Ectodermal cell (in vitro differentiated cells): ENCODE data around the gene CHD5.

Experiments used
- H3K27ac ChIP-seq: 2 replicates; pipeline ENCODE4 v1.7.0; 2013; ENCODE audit warnings: mild to moderate bottlenecking, low read depth, low read length; ENCODE audit not compliant: insufficient read depth, poor library complexity, severe bottlenecking
- H3K27me3 ChIP-seq: 2 replicates; pipeline ENCODE4 v1.7.0; 2013; ENCODE audit warnings: mild to moderate bottlenecking, low read length; ENCODE audit not compliant: insufficient read depth, control insufficient read depth, poor library complexity, severe bottlenecking
- H3K36me3 ChIP-seq: one replicate; pipeline ENCODE4 v1.7.0; 2013; ENCODE audit warnings: low read length; ENCODE audit not compliant: control insufficient read depth, insufficient read depth
- H3K4me1 ChIP-seq: one replicate; pipeline ENCODE4 v1.7.0; 2013; ENCODE audit warnings: low read length; ENCODE audit not compliant: control insufficient read depth, insufficient read depth
- H3K4me3 ChIP-seq: 2 replicates; pipeline ENCODE4 v1.7.0; 2013; ENCODE audit warnings: low read depth, low read length, control low read depth; ENCODE audit not compliant: insufficient read depth
- H3K9me3 ChIP-seq: 2 replicates; pipeline ENCODE4 v1.7.0; 2013; ENCODE audit warnings: mild to moderate bottlenecking, low read length, moderate library complexity; ENCODE audit not compliant: control insufficient read depth
- WGBS, 2 experiments: methylation state at CpG; one replicate each; pipeline ENCODE4 v1.1.7; 2013; ENCODE audit warnings: missing lambda C conversion rate in 2 of 2; 5-methylcytosine and 5-hydroxymethylcytosine counted together

Gene CHD5

DNA sequence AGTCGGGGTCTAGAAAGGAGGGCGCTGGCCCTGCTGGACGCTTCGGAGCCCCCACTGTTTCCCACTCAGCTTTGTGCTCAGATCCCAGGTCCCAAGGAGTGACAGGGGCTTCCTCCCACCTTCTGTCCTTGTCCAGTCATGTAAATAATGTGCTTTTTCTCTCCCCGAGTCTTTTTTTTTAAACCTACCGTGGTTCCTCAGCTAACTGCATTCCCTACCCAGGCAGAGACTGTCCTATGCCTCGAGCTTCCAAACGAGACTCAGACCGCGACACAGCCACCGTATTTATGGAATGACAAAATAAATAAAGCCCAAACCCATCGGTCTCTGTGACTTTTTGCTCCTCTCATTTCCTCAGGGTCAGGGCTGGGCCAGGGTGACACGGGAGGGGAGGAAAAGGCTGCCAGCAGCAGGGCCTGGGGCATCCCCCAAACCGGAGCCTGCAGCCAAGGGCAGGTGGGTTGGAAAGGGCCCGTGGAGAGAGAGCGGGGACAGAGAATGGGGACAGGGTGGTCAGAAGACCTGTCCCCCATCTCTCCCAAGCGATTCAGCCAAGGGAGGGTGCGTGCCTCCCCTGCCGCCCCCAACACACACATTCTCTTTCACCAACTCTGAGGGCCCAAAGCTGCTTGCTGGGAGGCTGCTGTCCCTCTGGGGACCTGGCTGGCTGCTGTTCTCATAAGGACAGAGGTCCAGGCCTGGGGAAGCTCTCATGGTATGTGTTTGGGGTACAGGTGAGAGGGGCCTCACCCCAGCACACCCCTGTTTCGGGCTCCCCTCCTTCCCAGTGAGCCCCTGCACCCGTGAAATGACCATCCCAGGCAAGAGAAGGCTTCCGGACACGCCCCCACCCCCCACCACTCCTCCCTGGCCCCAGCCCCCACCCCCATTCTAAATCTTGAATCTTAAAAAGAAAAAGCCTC, 79.0 kb downstream of the CHD5 start:
- no peaks in the 10 kb centered on the region for H3K27me3 ChIP-seq
- H3K27ac ChIP-seq: no peak overlapping the region
- peaks cover 8% of the 10 kb centered on the region for H3K4me1 ChIP-seq
- no peaks in the 10 kb centered on the region for H3K9me3 ChIP-seq
- 84 to 86% methylated on average over 23 of the region's 23 CpGs for WGBS, 2 experiments
- no peaks in the 10 kb centered on the region for H3K36me3 ChIP-seq
- H3K4me3 ChIP-seq: no peak overlapping the region

DNA sequence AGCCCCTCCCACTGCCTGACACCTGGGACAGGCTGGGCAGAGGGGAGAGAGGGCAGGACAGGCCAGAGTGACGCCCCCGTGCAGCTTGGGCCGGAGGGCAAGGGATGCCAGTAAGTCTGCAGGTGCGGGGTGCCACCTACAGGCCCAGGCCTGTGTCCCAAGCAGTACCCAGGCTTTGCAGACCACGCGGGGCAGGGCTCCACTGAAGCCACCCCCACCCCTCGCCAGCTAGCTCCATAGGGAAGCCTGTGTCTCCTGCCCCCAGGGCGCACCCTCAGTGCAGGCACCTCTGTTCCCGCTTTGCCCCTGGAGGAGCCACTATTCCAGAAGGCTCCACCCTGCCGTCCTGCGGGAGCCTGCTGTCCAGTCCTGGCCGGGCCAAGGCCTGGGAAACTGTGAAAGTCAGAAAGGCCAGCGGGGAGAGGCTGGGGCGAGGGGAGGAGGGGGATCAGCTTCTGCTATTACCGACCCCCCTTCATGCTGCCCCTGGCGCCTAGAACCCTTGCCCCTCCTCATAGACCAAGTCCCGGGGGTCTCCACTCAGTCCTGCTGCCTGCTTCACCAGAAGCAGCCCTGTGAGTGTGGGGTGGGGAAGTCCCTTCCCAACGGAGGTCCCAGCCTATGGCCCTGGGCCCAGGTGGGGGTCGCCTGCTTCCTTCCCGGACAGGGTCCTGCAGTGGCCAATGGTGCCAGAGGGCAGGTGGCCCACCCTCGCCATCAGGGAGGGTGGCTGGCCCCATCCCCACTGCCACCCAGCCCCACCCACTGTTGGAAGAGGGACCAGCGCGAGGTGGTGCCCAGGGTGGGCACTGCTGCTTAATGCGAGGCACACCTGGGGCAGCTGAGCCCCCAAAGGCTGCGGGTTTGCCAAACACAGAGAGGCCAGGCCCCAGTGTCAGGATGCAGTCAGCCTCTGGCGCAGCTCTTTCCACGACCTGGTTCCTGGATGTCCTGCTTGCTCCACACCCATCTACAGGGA, 80.0 kb downstream of the CHD5 start:
- WGBS, 2 experiments: 90 to 93% methylated on average over 27 of the region's 27 CpGs
- peaks cover 8% of the 10 kb centered on the region for H3K4me1 ChIP-seq
- no peaks in the 10 kb centered on the region for H3K36me3 ChIP-seq
- H3K4me3 ChIP-seq: no peak overlapping the region
- no peaks in the 10 kb centered on the region for H3K9me3 ChIP-seq
- H3K27me3 ChIP-seq: no peaks in the 10 kb centered on the region
- no peak overlapping the region for H3K27ac ChIP-seq

DNA sequence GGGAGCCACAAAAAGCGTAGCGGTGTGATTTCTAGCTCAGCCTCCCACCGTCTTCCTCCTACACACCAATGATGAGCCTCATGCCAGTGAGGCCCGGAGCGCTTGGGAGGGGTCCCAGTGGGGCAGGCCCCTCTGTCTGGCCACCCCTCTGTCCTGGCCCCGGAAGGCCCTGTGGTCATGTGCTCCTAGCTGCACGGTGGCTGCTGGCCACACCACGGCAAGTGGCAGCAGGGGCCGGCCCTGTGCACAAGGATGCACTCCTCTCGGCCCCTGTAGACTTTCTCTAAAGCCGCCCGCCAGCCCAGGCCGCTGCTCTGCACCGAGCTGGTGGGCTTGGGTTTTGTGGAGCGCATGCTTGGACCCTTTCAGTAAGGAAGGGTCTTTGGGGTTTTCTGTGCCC, 80.8 kb downstream of the CHD5 start:
- H3K4me3 ChIP-seq: no peak overlapping the region
- H3K27me3 ChIP-seq: no peaks in the 10 kb centered on the region
- no peak overlapping the region for H3K27ac ChIP-seq
- H3K9me3 ChIP-seq: no peaks in the 10 kb centered on the region
- H3K36me3 ChIP-seq: no peaks in the 10 kb centered on the region
- 94% methylated on average over 15 of the region's 15 CpGs for WGBS, 2 experiments
- H3K4me1 ChIP-seq: peaks cover 8% of the 10 kb centered on the region

DNA sequence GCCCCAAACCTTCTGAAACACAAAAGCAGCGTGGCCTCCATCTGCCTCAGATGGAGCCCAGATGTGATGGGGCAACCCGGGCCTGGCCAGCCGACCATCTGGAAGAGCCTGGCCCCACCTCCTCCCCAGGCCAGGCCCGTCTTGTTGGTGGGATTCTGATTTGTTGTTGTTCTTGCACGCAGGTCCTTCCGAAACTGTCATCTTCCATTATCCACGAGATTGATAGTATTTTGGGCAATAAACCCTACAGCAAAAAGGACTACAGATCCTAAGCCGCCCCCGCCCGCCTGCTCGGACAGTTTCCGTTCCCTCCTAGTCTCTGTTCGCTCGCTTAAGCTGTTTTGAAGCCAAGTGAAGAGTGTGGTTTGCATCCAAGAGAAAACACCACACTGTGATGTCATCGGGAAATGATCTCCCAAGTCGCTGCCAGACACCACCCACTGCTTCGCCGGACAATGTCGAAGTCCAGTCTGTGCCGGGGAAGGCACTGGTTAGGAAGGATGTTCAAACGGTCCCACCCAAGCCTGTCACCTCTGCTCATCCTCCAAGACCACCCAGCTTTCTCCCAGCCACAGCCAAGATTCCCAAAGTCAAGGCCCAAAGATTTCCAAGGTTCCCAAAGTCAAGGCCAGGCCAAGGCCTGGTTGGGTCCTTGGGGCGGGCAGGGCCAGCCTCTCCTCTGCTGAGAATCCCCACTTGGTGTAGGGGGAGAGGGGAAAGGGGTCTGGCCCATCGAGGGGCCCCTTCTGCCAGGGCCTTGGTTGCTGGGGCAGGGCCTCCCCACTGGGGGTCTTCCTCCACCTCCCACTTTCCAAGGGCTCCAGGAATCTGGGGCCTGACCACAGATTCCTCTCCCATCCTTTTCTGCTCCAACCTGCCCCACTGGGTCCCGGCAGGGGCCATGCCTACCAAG, 81.6 kb downstream of the CHD5 start:
- H3K4me1 ChIP-seq: peaks cover 8% of the 10 kb centered on the region
- H3K4me3 ChIP-seq: no peak overlapping the region

GRCh38 chr1:6097824-6098223, 82.3 kb downstream of the CHD5 start:
- Histone ChIP-seq H3K27ac (no peak overlapping the region), H3K9me3 (no peaks in the 10 kb centered on the region), H3K36me3 (no peaks in the 10 kb centered on the region), H3K27me3 (no peaks in the 10 kb centered on the region), H3K4me1 (peaks cover 8% of the 10 kb centered on the region), H3K4me3 (no peak overlapping the region)
- 93 to 94% methylated on average over 17 of the region's 17 CpGs for WGBS, 2 experiments

More for the DNA sequence above, 81.6 kb downstream of the CHD5 start:
- H3K9me3 ChIP-seq: no peaks in the 10 kb centered on the region
- WGBS, 2 experiments: 92 to 95% methylated on average over 24 of the region's 24 CpGs
- H3K27ac ChIP-seq: no peak overlapping the region
- no peaks in the 10 kb centered on the region for H3K27me3 ChIP-seq
- no peaks in the 10 kb centered on the region for H3K36me3 ChIP-seq

- no peaks in the 10 kb centered on the region for H3K27me3 ChIP-seq
- H3K4me3 ChIP-seq: no peak overlapping the region
- H3K9me3 ChIP-seq: no peaks in the 10 kb centered on the region
- no peak overlapping the region for H3K27ac ChIP-seq
- H3K36me3 ChIP-seq: no peaks in the 10 kb centered on the region
- peaks cover 8% of the 10 kb centered on the region for H3K4me1 ChIP-seq
- WGBS, 2 experiments: 92 to 94% methylated on average over 15 of the region's 15 CpGs
Observed at GRCh38 chr1:6097117-6097595, 83.0 kb downstream of the CHD5 start.

DNA sequence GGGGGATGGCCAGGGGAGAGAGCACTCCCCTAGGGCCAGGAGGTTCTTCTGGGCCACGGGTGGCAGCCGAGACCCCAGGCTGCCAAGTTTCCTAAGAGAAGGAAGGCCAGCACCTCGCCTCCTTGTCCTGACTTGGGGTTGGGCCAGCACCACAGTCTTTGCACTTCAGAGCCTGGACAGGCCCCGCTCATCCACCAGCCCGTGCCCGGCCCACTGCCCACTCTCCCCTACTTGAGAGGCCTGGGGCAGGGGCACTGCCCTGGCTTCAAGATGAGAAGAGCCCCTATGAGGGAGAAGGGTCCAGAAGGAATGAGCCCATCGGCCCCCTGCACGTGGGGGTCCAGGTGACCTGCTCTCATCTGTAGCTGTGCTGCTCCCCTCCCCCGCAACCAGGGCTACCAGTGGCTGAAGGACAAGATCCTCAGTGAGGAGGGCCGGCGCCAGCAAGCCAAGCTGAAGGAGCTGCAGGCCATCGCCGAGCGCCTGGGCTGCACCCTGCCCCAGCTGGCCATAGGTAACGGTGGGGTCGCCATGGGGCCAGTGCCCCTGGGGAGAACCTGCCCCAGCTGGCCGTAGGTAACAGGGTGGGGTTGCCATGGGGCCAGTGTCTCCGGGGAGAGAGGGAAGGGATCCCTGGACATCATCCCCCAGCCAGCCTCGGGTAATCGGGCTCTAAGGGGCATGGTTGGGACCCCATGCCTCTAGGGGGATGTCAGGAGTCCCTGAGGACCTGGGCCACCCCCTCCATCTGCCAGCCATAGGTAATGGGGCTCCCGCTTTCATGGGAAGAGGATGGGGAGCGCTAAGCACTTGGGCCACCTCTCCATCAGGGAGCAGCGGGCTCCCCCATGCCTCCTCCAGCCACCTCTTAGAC, 83.6 kb downstream of the CHD5 start:
- Histone ChIP-seq H3K27me3 (no peaks in the 10 kb centered on the region), H3K4me3 (no peak overlapping the region), H3K27ac (no peak overlapping the region), H3K36me3 (no peaks in the 10 kb centered on the region), H3K9me3 (no peaks in the 10 kb centered on the region), H3K4me1 (peaks cover 5% of the 10 kb centered on the region)
- WGBS, 2 experiments: 92 to 93% methylated on average over 23 of the region's 23 CpGs

DNA sequence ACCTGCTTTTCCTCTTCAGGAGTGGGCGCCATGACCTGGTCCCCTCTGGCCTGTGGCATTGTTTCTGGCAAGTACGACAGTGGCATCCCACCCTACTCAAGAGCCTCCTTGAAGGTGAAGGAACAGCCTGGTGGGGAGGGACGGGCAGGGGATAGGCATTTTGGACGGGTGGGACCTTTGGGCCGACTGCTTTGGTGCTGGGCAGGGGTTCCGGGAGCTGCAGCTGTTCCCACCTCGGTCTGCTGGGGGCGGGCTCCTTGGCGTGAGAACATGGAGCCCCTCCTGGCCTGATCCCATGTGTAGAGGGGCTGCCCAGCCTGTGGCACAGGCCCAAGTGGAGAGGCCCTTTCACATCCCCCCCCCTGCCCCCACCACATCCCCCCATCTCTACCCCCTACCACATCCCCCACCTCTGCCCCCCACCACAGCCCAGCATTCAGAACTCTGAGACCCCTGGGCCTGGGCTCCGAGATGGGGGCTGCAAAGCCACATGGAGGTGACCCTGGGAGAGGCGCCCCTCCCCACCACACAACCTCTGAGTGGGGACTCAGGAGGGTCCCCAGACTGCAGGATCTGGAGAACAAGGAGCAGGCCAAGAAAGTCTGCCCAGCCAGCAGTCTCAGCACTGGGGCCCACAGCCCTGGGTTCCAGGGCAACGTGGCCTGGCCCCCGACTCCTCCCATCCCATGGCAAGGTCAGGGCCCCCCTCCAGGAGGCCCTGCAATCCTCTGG, 84.4 kb downstream of the CHD5 start:
- H3K27ac ChIP-seq: no peak overlapping the region

More for the DNA sequence above, 84.4 kb downstream of the CHD5 start:
- Histone ChIP-seq H3K4me3 (no peak overlapping the region), H3K9me3 (no peaks in the 10 kb centered on the region), H3K4me1 (no peaks in the 10 kb centered on the region), H3K36me3 (no peaks in the 10 kb centered on the region), H3K27me3 (no peaks in the 10 kb centered on the region)
- 90 to 91% methylated on average over 13 of the region's 13 CpGs for WGBS, 2 experiments
